HepG2 (cell line): Measurements from ENCODE around the gene KMT5C.

Experiments used
- EZH2 ChIP-seq: conservative IDR thresholded peaks from 2 replicates; pipeline ENCODE4 v1.6.1; 2012; ENCODE audit warnings: mild to moderate bottlenecking, low read depth, low read length, moderate library complexity
- NFE2L2 ChIP-seq: fragments of 150-350 bp; IDR thresholded peaks from 2 replicates; pipeline ENCODE4 v1.6.1; 2014; ENCODE audit warnings: low read length
- NR2C2 ChIP-seq: sonication (generic); formaldehyde crosslinking; IDR thresholded peaks from 2 replicates; pipeline ENCODE4 v1.4.0; 2020; ENCODE audit warnings: missing genetic modification reagents, mild to moderate bottlenecking, moderate library complexity, borderline replicate concordance
- POLR2AphosphoS5 ChIP-seq: IDR thresholded peaks from 2 replicates; pipeline ENCODE4 v1.6.1; 2012; ENCODE audit warnings: low read depth, low read length
- RBM39 ChIP-seq: fragments of 200-400 bp; formaldehyde crosslinking; IDR thresholded peaks from one replicate; pipeline ENCODE4 v1.6.1; 2018; ENCODE audit warnings: antibody characterized with exemption, mild to moderate bottlenecking, low read depth, low read length; ENCODE audit not compliant: poor library complexity, severe bottlenecking
- SUZ12 ChIP-seq: fragments of 150-350 bp; IDR thresholded peaks from 2 replicates; pipeline ENCODE4 v1.6.1; 2014; ENCODE audit warnings: low read depth, low read length
- ZNF501 ChIP-seq: sonication (generic); formaldehyde crosslinking; IDR thresholded peaks from 2 replicates; pipeline ENCODE4 v1.5.1; 2020; ENCODE audit warnings: mild to moderate bottlenecking, moderate library complexity, missing genetic modification reagents
- ZNF589 ChIP-seq: sonication (generic); formaldehyde crosslinking; conservative IDR thresholded peaks from 2 replicates; pipeline ENCODE4 v1.8.0; 2022; ENCODE audit warnings: mild to moderate bottlenecking, moderate library complexity, missing genetic modification reagents
- TF ChIP-seq, protein P1 (sequence below): sonication (generic); formaldehyde crosslinking; IDR thresholded peaks from 2 replicates; pipeline ENCODE4 v1.5.0; 2020; ENCODE audit warnings: missing genetic modification reagents
- TF ChIP-seq, protein P2 (sequence below): sonication (generic); formaldehyde crosslinking; IDR thresholded peaks from 2 replicates; pipeline ENCODE4 v1.4.0; 2020; ENCODE audit warnings: missing genetic modification reagents
- TF ChIP-seq, protein P3 (sequence below): sonication (generic); formaldehyde crosslinking; IDR thresholded peaks from 2 replicates; pipeline ENCODE4 v1.5.0; 2020; ENCODE audit warnings: mild to moderate bottlenecking, missing genetic modification reagents, moderate library complexity

GRCh38 chr19:55310498-55310897 is 29.2 kb upstream of the KMT5C start:
- TF ChIP-seq NFE2L2, result no peak
- TF ChIP-seq EZH2, result no peak
- no peak for TF ChIP-seq POLR2AphosphoS5
- TF ChIP-seq, protein P1, sequence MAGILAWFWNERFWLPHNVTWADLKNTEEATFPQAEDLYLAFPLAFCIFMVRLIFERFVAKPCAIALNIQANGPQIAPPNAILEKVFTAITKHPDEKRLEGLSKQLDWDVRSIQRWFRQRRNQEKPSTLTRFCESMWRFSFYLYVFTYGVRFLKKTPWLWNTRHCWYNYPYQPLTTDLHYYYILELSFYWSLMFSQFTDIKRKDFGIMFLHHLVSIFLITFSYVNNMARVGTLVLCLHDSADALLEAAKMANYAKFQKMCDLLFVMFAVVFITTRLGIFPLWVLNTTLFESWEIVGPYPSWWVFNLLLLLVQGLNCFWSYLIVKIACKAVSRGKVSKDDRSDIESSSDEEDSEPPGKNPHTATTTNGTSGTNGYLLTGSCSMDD (CRISPR knock-in tag), result no peak
- no peak for TF ChIP-seq NR2C2 (CRISPR knock-in tag)
- TF ChIP-seq ZNF501 (CRISPR knock-in tag), result no peak
- TF ChIP-seq, protein P2, sequence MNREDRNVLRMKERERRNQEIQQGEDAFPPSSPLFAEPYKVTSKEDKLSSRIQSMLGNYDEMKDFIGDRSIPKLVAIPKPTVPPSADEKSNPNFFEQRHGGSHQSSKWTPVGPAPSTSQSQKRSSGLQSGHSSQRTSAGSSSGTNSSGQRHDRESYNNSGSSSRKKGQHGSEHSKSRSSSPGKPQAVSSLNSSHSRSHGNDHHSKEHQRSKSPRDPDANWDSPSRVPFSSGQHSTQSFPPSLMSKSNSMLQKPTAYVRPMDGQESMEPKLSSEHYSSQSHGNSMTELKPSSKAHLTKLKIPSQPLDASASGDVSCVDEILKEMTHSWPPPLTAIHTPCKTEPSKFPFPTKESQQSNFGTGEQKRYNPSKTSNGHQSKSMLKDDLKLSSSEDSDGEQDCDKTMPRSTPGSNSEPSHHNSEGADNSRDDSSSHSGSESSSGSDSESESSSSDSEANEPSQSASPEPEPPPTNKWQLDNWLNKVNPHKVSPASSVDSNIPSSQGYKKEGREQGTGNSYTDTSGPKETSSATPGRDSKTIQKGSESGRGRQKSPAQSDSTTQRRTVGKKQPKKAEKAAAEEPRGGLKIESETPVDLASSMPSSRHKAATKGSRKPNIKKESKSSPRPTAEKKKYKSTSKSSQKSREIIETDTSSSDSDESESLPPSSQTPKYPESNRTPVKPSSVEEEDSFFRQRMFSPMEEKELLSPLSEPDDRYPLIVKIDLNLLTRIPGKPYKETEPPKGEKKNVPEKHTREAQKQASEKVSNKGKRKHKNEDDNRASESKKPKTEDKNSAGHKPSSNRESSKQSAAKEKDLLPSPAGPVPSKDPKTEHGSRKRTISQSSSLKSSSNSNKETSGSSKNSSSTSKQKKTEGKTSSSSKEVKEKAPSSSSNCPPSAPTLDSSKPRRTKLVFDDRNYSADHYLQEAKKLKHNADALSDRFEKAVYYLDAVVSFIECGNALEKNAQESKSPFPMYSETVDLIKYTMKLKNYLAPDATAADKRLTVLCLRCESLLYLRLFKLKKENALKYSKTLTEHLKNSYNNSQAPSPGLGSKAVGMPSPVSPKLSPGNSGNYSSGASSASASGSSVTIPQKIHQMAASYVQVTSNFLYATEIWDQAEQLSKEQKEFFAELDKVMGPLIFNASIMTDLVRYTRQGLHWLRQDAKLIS, result no peak
- no peak for TF ChIP-seq ZNF589
- TF ChIP-seq RBM39, result no peak
- TF ChIP-seq, protein P3, sequence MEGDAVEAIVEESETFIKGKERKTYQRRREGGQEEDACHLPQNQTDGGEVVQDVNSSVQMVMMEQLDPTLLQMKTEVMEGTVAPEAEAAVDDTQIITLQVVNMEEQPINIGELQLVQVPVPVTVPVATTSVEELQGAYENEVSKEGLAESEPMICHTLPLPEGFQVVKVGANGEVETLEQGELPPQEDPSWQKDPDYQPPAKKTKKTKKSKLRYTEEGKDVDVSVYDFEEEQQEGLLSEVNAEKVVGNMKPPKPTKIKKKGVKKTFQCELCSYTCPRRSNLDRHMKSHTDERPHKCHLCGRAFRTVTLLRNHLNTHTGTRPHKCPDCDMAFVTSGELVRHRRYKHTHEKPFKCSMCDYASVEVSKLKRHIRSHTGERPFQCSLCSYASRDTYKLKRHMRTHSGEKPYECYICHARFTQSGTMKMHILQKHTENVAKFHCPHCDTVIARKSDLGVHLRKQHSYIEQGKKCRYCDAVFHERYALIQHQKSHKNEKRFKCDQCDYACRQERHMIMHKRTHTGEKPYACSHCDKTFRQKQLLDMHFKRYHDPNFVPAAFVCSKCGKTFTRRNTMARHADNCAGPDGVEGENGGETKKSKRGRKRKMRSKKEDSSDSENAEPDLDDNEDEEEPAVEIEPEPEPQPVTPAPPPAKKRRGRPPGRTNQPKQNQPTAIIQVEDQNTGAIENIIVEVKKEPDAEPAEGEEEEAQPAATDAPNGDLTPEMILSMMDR (CRISPR knock-in tag), result no peak
- no peak for TF ChIP-seq SUZ12
